ENCODE data around the gene ENTPD1.
"Not testable (repeated sequence)": the region's sequence is repeated elsewhere in the genome, so short reads cannot be mapped to it uniquely, and the experiment has no call there.

Gene ENTPD1

DNA sequence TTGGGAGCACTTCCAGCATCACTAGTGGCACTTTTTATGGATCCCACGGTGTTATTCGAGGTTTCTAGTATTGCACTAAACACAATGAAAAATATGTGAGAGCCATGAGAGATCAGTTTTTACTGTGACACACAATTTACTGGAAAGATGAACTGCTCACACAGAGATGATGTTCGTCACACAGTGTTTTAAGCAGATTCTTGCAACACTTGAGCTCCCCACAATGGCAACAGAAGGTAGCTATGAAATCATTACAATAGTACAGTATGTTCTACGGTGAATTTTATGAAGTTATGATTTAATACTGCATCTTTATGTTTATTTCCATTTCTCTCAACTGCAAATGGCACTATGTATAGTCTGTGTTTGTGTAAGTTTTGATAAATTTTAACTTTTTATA lies 27.4 kb upstream of the ENTPD1 start:
- Histone ChIP-seq H3F3A (ENCODE audit: insufficient read depth) (peaks cover 6% of the 10 kb centered on the region; the same call in 1 of the 2 replicates), H4K20me1 (ENCODE audit: low read depth, low read length) (no peaks in the 10 kb centered on the region), H3K4me3 (ENCODE audit: insufficient read depth, low read length, poor library complexity, severe bottlenecking) (no peak overlapping the region), H3K9me2 (replicated peaks; ENCODE audit: insufficient read depth, low read length) (no peaks in the 10 kb centered on the region), H3K27ac (ENCODE audit: low read depth, low read length) (no peak overlapping the region), H3K27me3 (ENCODE audit: low read length) (no peaks in the 10 kb centered on the region), H3K9ac (ENCODE audit: low read length) (no peak overlapping the region), H3K79me2 (ENCODE audit: insufficient read depth, low read length) (no peaks in the 10 kb centered on the region), H3K36me3 (ENCODE audit: low read length) (no peaks in the 10 kb centered on the region), H3K4me2 (ENCODE audit: low read depth, low read length, poor library complexity, severe bottlenecking) (no peak overlapping the region), H3K9me3 (ENCODE audit: insufficient read depth, low read length) (peaks cover 6% of the 10 kb centered on the region; the same call in 1 of the 2 replicates), H2AFZ (ENCODE audit: low read depth, low read length, severe bottlenecking) (no peak overlapping the region)
- TF ChIP-seq, protein P1, sequence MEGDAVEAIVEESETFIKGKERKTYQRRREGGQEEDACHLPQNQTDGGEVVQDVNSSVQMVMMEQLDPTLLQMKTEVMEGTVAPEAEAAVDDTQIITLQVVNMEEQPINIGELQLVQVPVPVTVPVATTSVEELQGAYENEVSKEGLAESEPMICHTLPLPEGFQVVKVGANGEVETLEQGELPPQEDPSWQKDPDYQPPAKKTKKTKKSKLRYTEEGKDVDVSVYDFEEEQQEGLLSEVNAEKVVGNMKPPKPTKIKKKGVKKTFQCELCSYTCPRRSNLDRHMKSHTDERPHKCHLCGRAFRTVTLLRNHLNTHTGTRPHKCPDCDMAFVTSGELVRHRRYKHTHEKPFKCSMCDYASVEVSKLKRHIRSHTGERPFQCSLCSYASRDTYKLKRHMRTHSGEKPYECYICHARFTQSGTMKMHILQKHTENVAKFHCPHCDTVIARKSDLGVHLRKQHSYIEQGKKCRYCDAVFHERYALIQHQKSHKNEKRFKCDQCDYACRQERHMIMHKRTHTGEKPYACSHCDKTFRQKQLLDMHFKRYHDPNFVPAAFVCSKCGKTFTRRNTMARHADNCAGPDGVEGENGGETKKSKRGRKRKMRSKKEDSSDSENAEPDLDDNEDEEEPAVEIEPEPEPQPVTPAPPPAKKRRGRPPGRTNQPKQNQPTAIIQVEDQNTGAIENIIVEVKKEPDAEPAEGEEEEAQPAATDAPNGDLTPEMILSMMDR (IDR thresholded peaks at IDR 0.05; ENCODE audit: insufficient read depth, low read length, poor library complexity, severe bottlenecking), result no peak
- TF ChIP-seq EZH2phosphoT487 (conservative IDR thresholded peaks at IDR 0.05; ENCODE audit: low read length), result no peak

DNA sequence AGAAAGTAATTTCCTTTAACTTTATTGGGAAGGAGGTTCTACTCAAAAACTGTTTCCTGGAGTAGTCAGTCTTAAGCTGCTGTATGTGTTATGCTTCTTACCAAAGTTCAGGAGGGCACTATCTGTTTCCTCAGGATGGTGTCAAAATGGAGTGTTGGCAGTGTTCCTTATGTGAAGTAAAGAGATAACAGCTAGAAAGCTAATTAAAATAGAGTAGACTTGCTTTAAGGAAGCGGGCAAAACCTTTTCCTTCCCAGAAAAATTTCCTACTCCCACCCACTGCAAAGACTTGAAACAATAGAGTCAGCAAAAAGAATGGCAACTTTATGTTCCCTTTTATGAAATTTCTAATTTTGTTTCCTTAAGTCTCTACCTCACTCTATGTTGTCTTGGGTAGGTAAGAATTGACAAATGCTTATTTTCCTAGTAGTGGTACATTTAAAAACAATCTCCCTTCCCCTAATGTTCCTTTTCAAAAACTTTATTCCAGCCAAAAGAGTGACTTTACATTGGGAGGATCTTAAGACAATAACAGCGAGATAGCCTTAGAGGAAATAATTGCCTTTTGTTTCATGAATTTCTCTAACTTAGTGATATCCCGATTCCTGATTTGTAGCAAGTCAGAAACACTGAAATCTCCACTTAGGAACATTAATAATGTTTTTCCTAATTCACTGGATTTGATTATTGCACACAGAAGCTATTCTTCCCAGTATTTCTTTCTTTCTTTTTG lies 26.5 kb upstream of the ENTPD1 start:
- no peaks in the 10 kb centered on the region for H3K9me2 ChIP-seq (replicated peaks; ENCODE audit: insufficient read depth, low read length)
- H3K9me3 ChIP-seq (ENCODE audit: insufficient read depth, low read length), result peaks cover 6% of the 10 kb centered on the region; the same call in 1 of the 2 replicates
- H3K4me2 ChIP-seq (ENCODE audit: low read depth, low read length, poor library complexity, severe bottlenecking), result no peak overlapping the region
- peak overlapping the region; percentile 31 for H2AFZ ChIP-seq (ENCODE audit: low read depth, low read length, severe bottlenecking)
- H4K20me1 ChIP-seq (ENCODE audit: low read depth, low read length), result no peaks in the 10 kb centered on the region
- no peak overlapping the region for H3K4me3 ChIP-seq (ENCODE audit: insufficient read depth, low read length, poor library complexity, severe bottlenecking)
- H3K9ac ChIP-seq (ENCODE audit: low read length), result no peak overlapping the region
- no peaks in the 10 kb centered on the region for H3K36me3 ChIP-seq (ENCODE audit: low read length)
- no peak overlapping the region for H3K27ac ChIP-seq (ENCODE audit: low read depth, low read length)
- no peaks in the 10 kb centered on the region for H3K27me3 ChIP-seq (ENCODE audit: low read length)
- no peaks in the 10 kb centered on the region for H3K79me2 ChIP-seq (ENCODE audit: insufficient read depth, low read length)
- peaks cover 6% of the 10 kb centered on the region; the same call in 1 of the 2 replicates for H3F3A ChIP-seq (ENCODE audit: insufficient read depth)
- TF ChIP-seq, protein P1 (IDR thresholded peaks at IDR 0.05; ENCODE audit: insufficient read depth, low read length, poor library complexity, severe bottlenecking), result no peak
- no peak for TF ChIP-seq EZH2phosphoT487 (conservative IDR thresholded peaks at IDR 0.05; ENCODE audit: low read length)

DNA sequence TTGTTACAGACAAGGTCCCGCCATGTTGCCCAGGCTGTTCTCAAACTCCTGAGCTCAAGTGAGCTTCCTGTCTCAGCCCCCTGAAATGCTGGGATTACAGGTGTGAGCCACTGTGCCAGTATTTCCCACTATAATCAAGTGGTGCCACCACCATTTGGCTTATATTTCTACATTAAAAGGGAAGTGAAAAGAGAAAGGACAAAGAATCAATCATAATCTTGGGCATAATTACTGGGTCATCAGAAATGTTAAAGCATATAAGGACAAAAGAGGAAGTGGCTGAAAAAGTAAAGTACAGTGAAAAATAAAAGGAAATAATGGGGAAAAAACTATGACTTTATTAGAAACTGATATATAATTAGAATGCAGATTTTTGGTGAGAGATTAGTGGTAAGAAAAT lies 25.7 kb upstream of the ENTPD1 start:
- Histone ChIP-seq H3K27me3 (ENCODE audit: low read length) (no peaks in the 10 kb centered on the region), H3K9me3 (ENCODE audit: insufficient read depth, low read length) (peaks cover 6% of the 10 kb centered on the region; the same call in 1 of the 2 replicates), H3K36me3 (ENCODE audit: low read length) (no peaks in the 10 kb centered on the region), H3F3A (ENCODE audit: insufficient read depth) (peaks cover 6% of the 10 kb centered on the region; the same call in 1 of the 2 replicates), H3K27ac (ENCODE audit: low read depth, low read length) (no peak overlapping the region), H3K4me3 (ENCODE audit: insufficient read depth, low read length, poor library complexity, severe bottlenecking) (no peak overlapping the region), H3K9me2 (replicated peaks; ENCODE audit: insufficient read depth, low read length) (no peaks in the 10 kb centered on the region), H2AFZ (ENCODE audit: low read depth, low read length, severe bottlenecking) (peak overlapping the region; percentile 31), H3K9ac (ENCODE audit: low read length) (no peak overlapping the region), H4K20me1 (ENCODE audit: low read depth, low read length) (no peaks in the 10 kb centered on the region), H3K4me2 (ENCODE audit: low read depth, low read length, poor library complexity, severe bottlenecking) (peak overlapping the region; percentile 13), H3K79me2 (ENCODE audit: insufficient read depth, low read length) (no peaks in the 10 kb centered on the region)
- TF ChIP-seq EZH2phosphoT487 (conservative IDR thresholded peaks at IDR 0.05; ENCODE audit: low read length), result no peak
- TF ChIP-seq, protein P1 (IDR thresholded peaks at IDR 0.05; ENCODE audit: insufficient read depth, low read length, poor library complexity, severe bottlenecking), result no peak

DNA sequence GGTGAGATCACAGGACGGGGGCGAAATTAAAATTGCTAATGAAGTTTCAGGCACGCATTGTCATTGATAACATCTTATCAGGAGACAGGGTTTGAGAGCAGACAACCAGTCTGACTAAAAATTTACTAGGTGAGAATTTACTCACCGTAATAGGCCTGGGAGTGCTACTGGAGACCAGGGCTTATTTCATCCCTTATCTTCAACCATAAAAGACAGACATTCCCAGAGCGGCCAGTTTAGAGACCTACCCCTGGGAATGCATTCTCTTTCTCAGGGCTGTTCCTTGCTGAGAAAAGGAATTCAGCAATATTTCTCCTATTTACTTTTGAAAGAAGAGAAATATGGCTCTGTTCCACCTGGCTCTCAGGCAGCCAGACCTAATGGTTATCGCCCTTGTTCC lies 23.1 kb upstream of the ENTPD1 start:
- not testable (repeated sequence) for H3K4me3 ChIP-seq (ENCODE audit: insufficient read depth, low read length, poor library complexity, severe bottlenecking); H3K9ac ChIP-seq (ENCODE audit: low read length); H3K9me2 ChIP-seq (replicated peaks; ENCODE audit: insufficient read depth, low read length); H3K4me2 ChIP-seq (ENCODE audit: low read depth, low read length, poor library complexity, severe bottlenecking); H3K27ac ChIP-seq (ENCODE audit: low read depth, low read length); H4K20me1 ChIP-seq (ENCODE audit: low read depth, low read length); H3K36me3 ChIP-seq (ENCODE audit: low read length); H2AFZ ChIP-seq (ENCODE audit: low read depth, low read length, severe bottlenecking); H3K79me2 ChIP-seq (ENCODE audit: insufficient read depth, low read length); H3K27me3 ChIP-seq (ENCODE audit: low read length); H3F3A ChIP-seq (ENCODE audit: insufficient read depth); H3K9me3 ChIP-seq (ENCODE audit: insufficient read depth, low read length)

Data from SU-DHL-6 (cell line).